MM.1S (cell line): ENCODE measurements around the gene ADGRG2.

ENCODE experiments used
- DNase-seq: peaks from one replicate; pipeline ENCODE4 v3.0.0-alpha.2; 2015
- H2AFZ ChIP-seq: fragments of 300-600 bp; sonication (generic); 2 replicates; pipeline ENCODE4 v1.6.0; 2016; ENCODE audit warnings: antibody characterized with exemption, low read length
- H3F3A ChIP-seq: fragments of 300-600 bp; sonication (generic); 2 replicates; pipeline ENCODE4 v1.6.1; 2016; ENCODE audit warnings: mild to moderate bottlenecking, antibody characterized with exemption, low read length, moderate library complexity, mixed read lengths; ENCODE audit not compliant: insufficient read depth
- H3K27ac ChIP-seq: fragments of 300-600 bp; sonication (generic); 2 replicates; pipeline ENCODE4 v1.5.1; 2016; ENCODE audit warnings: mild to moderate bottlenecking, low read length
- H3K27me3 ChIP-seq: fragments of 300-600 bp; sonication (generic); replicated peaks from 2 replicates; pipeline ENCODE4 v1.6.0; 2016; ENCODE audit warnings: low read length; ENCODE audit not compliant: insufficient read depth
- H3K36me3 ChIP-seq: fragments of 300-600 bp; sonication (generic); replicated peaks from 2 replicates; pipeline ENCODE4 v1.6.1; 2016; ENCODE audit warnings: mild to moderate bottlenecking, low read length, mixed read lengths; ENCODE audit not compliant: insufficient read depth
- H3K4me1 ChIP-seq: fragments of 300-600 bp; sonication (generic); 2 replicates; pipeline ENCODE4 v1.6.1; 2016; ENCODE audit warnings: low read length, mixed read lengths
- H3K4me2 ChIP-seq: fragments of 300-600 bp; sonication (generic); 2 replicates; pipeline ENCODE4 v1.6.0; 2016; ENCODE audit warnings: low read depth, low read length
- H3K4me3 ChIP-seq: fragments of 300-600 bp; sonication (generic); 2 replicates; pipeline ENCODE4 v1.5.1; 2016; ENCODE audit warnings: low read length, mixed read lengths
- H3K79me2 ChIP-seq: fragments of 300-600 bp; sonication (generic); 2 replicates; pipeline ENCODE4 v1.6.1; 2016; ENCODE audit warnings: mixed run types, low read length, mixed read lengths
- H3K9ac ChIP-seq: fragments of 300-600 bp; sonication (generic); 2 replicates; pipeline ENCODE4 v1.6.1; 2016; ENCODE audit warnings: low read length, mixed read lengths
- H3K9me2 ChIP-seq: fragments of 300-600 bp; sonication (generic); replicated peaks from 2 replicates; pipeline ENCODE4 v1.6.1; 2016; ENCODE audit warnings: mild to moderate bottlenecking, low read length, mixed read lengths; ENCODE audit not compliant: insufficient read depth
- H3K9me3 ChIP-seq: fragments of 300-600 bp; sonication (generic); replicated peaks from 2 replicates; pipeline ENCODE4 v1.6.1; 2016; ENCODE audit warnings: mild to moderate bottlenecking, low read length, mixed read lengths; ENCODE audit not compliant: insufficient read depth
- H4K20me1 ChIP-seq: fragments of 300-600 bp; sonication (generic); 2 replicates; pipeline ENCODE4 v1.6.1; 2016; ENCODE audit warnings: mild to moderate bottlenecking, low read length, moderate library complexity, mixed read lengths; ENCODE audit not compliant: insufficient read depth
- CTCF ChIP-seq: fragments of 300-600 bp; sonication (generic); IDR thresholded peaks from 2 replicates; pipeline ENCODE4 v1.5.1; 2016; ENCODE audit warnings: antibody characterized with exemption, low read length, mixed read lengths
- EZH2 ChIP-seq: fragments of 300-600 bp; sonication (generic); optimal IDR thresholded peaks from 2 replicates; pipeline ENCODE3; 2017; ENCODE audit warnings: low read depth, mild to moderate bottlenecking, antibody characterized with exemption, low read length, mixed read lengths
- EZH2phosphoT487 ChIP-seq: fragments of 300-600 bp; sonication (generic); IDR thresholded peaks from 2 replicates; pipeline ENCODE4 v1.6.1; 2018; ENCODE audit warnings: antibody characterized with exemption, low read length

The ADGRG2 gene

GRCh38 chrX:19097553-19098283, 24.6 kb downstream of the ADGRG2 start:
- DNase-seq, result no peak
- no peaks in the 10 kb centered on the region for H3K36me3 ChIP-seq
- no peaks in the 10 kb centered on the region for H3K9me3 ChIP-seq
- H3K4me1 ChIP-seq, result no peaks in the 10 kb centered on the region
- no peaks in the 10 kb centered on the region for H3F3A ChIP-seq
- H3K27me3 ChIP-seq, result no peaks in the 10 kb centered on the region
- no peak overlapping the region for H3K27ac ChIP-seq
- H3K79me2 ChIP-seq, result no peaks in the 10 kb centered on the region
- H4K20me1 ChIP-seq, result no peaks in the 10 kb centered on the region
- H3K4me2 ChIP-seq, result no peak overlapping the region
- H3K9ac ChIP-seq, result no peak overlapping the region
- H3K4me3 ChIP-seq, result no peak overlapping the region
- no peaks in the 10 kb centered on the region for H3K9me2 ChIP-seq
- TF ChIP-seq CTCF (no peak), EZH2 (no peak), EZH2phosphoT487 (no peak)
- H2AFZ ChIP-seq, result no peak overlapping the region

GRCh38 chrX:19096586-19096985, 25.7 kb downstream of the ADGRG2 start:
- H3K9me3 ChIP-seq, result no peaks in the 10 kb centered on the region
- H3K4me1 ChIP-seq, result no peaks in the 10 kb centered on the region
- H2AFZ ChIP-seq, result no peak overlapping the region
- H3K4me3 ChIP-seq, result no peak overlapping the region
- no peak for TF ChIP-seq EZH2phosphoT487
- no peak for TF ChIP-seq EZH2
- H3K27me3 ChIP-seq, result no peaks in the 10 kb centered on the region
- H3K79me2 ChIP-seq, result no peaks in the 10 kb centered on the region
- no peaks in the 10 kb centered on the region for H3K9me2 ChIP-seq
- H3K36me3 ChIP-seq, result no peaks in the 10 kb centered on the region
- no peaks in the 10 kb centered on the region for H3F3A ChIP-seq
- H3K4me2 ChIP-seq, result no peak overlapping the region
- no peak for DNase-seq
- no peaks in the 10 kb centered on the region for H4K20me1 ChIP-seq
- no peak overlapping the region for H3K9ac ChIP-seq
- no peak overlapping the region for H3K27ac ChIP-seq

- DNase-seq, result no peak
- Histone ChIP-seq H3K4me1 (no peaks in the 10 kb centered on the region), H3K4me3 (no peak overlapping the region), H3K27me3 (no peaks in the 10 kb centered on the region), H3K79me2 (no peaks in the 10 kb centered on the region), H3K36me3 (no peaks in the 10 kb centered on the region), H2AFZ (no peak overlapping the region), H3K9ac (no peak overlapping the region), H3K4me2 (no peak overlapping the region), H3K9me2 (no peaks in the 10 kb centered on the region), H3F3A (no peaks in the 10 kb centered on the region), H3K9me3 (no peaks in the 10 kb centered on the region), H3K27ac (no peak overlapping the region), H4K20me1 (no peaks in the 10 kb centered on the region)
- TF ChIP-seq EZH2 (no peak), CTCF (no peak), EZH2phosphoT487 (no peak)
Observed at GRCh38 chrX:19094654-19095053, 27.6 kb downstream of the ADGRG2 start.

GRCh38 chrX:19091596-19091995, 30.7 kb downstream of the ADGRG2 start:
- H3K9me3 ChIP-seq, result no peaks in the 10 kb centered on the region
- H4K20me1 ChIP-seq, result no peaks in the 10 kb centered on the region
- no peaks in the 10 kb centered on the region for H3K9me2 ChIP-seq
- no peaks in the 10 kb centered on the region for H3F3A ChIP-seq
- no peak overlapping the region for H3K27ac ChIP-seq
- no peak overlapping the region for H3K4me2 ChIP-seq
- H3K36me3 ChIP-seq, result no peaks in the 10 kb centered on the region
- TF ChIP-seq EZH2 (no peak), EZH2phosphoT487 (no peak), CTCF (no peak)
- no peaks in the 10 kb centered on the region for H3K27me3 ChIP-seq
- H3K79me2 ChIP-seq, result no peaks in the 10 kb centered on the region
- no peak overlapping the region for H2AFZ ChIP-seq
- no peak overlapping the region for H3K9ac ChIP-seq
- no peak overlapping the region for H3K4me3 ChIP-seq
- DNase-seq, result no peak
- no peaks in the 10 kb centered on the region for H3K4me1 ChIP-seq
